Stimulated activated CD8-positive, alpha-beta memory T cell treated with anti-CD3 and anti-CD28 coated beads, Interleukin-12 subunit alpha, Interleukin-12 subunit beta, amount 100 ng/mL, for 4 hours (primary cell): ENCODE data around the gene SNRK.

ENCODE experiments used
- DNase-seq: peaks from one replicate; pipeline ENCODE4 v3.0.0-alpha.2; 2020; ENCODE audit warnings: low read depth

Gene SNRK, protein sequence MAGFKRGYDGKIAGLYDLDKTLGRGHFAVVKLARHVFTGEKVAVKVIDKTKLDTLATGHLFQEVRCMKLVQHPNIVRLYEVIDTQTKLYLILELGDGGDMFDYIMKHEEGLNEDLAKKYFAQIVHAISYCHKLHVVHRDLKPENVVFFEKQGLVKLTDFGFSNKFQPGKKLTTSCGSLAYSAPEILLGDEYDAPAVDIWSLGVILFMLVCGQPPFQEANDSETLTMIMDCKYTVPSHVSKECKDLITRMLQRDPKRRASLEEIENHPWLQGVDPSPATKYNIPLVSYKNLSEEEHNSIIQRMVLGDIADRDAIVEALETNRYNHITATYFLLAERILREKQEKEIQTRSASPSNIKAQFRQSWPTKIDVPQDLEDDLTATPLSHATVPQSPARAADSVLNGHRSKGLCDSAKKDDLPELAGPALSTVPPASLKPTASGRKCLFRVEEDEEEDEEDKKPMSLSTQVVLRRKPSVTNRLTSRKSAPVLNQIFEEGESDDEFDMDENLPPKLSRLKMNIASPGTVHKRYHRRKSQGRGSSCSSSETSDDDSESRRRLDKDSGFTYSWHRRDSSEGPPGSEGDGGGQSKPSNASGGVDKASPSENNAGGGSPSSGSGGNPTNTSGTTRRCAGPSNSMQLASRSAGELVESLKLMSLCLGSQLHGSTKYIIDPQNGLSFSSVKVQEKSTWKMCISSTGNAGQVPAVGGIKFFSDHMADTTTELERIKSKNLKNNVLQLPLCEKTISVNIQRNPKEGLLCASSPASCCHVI

DNA sequence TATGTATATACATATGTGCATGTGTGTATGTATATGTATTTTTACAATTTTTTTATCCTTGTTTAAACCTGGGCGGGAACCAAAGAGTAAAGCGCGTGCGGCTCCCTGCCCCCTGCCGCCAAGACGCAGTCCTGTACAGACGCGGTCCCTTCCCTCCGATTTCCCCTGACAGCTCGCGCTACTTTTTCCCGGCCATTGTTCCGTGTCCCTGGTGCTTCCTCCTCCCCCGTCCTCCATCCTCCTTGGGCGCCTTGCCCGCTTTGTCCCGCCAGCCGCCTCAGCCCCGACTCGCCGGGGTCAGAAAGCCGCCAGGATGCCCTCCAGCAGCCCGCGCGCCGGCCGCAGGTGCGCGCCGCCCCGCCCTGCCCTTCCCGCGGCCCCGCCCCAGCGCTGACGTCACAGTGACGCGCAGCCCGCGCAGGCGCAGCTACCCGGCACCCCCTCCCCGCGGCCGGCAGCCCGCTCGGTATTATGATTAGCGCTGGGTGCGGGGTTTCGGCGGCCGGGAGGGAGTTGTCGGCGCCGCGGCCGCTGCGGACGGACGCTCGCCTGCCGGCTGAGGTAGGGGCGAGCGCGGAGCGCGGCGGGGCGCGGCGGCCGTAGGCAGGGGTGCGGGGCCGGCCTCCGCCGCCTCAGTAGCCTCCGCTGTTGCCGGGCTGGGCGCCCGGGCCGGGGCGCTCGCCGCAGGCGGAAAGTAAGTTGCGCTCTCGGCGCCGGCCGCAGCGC is at the start of gene SNRK:
Gene SNRK, plus strand, starts transcription at position 426 of the 726 bp plus-strand sequence. CDS start 16,664 bp downstream, outside the sequence.
- DNase-seq, result peak; percentile 88

DNA sequence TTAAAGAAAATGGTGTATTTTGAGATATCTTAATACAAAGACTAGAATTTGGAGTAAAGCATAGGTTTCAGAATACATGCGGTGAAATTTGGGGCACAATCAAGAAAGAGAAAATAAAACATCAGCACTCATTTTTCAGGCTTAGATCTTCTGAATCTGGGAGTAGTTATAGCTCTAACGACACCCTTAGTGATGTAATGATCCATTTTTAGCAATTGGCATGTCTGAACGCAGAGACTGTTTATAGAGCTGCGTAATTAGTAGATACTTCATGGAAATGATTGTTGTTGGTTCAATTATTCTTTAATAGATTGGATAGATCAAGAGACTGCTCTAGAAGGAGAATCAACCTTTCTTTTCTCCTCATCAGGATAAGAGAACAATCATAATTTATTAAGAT is 47.5 kb upstream of the SNRK start:
- no peak for DNase-seq

DNA sequence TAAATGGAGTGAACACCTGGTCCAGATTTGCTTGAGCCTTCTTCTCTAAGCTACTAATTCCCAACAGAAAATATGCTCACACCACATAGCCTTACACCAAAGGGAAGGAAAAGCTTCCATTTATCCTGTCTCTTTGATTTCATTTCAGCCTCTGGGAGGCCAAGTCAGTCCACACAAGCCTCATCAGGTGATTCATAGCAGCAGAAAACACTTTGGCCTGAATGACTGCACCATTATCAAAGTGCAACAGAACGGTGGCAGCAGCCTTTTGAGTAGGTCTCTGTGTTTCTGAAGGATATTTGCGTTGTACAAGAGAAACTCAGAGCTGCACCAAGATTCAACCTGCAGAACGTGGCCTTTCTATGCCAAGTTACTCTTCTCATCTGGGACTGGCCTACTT is 46.6 kb upstream of the SNRK start:
- no peak for DNase-seq

DNA sequence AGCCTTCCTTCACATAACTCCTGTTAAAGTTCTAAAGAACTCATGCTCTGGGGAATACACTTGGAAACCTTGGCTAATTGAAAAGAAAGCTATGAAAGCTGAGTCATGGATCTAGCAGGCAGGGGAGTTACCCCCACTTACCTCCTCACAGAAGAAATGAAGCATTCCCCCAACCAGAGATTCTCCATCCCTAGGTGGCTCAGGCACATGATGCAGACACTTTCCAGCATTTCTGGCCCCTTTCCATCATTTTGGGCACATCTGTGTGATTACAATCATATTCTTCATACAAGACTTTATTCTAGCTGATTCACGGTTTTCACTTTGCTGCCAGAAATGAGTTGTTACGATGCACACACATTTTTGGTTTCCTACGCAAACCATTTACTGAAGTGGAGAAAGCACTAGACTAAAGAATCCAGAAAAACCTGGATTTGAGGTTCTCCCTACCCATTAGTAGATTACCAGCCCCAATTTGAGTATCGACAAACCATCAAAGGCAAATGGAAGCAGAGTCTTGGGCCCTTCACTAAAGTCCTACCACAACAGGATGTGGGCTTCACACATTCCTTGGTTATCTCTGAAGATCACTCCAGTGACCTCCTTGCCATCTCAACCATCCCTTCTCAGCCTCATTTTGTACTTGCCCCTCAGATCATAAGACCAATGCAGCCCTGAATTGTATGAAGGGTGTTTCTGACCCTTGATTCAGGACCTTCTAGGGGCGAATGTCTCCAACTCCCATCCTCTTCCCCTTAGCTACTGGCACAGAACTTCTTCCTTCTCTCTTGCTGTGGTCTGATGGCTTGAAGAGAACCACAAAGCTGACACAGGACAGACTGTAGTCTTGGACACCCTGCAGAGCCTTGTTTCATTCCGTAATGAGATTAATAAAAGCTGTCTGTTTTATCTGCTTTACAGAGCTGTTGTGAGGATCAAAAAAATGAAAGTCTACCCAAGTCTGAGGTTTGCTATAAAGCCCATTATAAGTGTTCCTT is 42.5 kb upstream of the SNRK start:
- DNase-seq, result no peak

DNA sequence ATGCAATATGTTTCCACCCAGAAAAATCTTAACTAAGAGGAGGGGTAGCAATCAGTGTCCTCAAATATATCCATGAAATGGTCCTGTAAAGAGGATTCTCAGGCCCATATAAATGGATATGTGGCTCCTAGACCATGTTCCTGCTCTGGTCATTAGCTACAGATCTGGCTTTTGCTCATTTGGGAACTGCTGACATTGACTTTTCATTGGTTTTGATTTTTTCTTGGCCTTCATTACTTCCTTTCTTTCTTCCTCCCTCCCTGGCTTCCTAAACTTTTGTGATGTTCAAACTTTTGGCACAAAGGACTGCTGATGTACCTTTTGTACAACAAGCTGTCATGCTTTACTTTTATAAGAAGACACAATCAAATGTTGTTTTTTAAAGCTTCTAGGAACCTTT is 41.6 kb upstream of the SNRK start:
- DNase-seq, result no peak

DNA sequence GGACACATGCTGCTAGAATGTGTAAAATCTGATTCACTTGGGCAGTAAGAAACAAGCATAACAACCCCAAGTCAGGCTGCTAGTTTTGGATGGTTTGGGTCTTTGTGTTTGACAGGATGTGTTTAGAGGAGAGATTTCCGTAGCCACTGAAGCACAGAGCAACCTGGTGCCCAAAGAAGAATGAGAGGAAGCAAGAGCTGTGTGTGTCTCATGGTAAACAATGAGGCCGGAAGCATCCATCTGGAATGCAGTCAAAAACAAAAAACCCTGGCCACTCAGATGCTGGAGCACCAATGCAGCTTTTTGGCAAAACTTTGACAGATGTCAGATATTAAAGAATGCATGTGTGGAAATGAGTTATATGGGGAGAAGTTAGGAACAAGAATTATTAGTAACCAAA is 39.4 kb upstream of the SNRK start:
- no peak for DNase-seq

DNA sequence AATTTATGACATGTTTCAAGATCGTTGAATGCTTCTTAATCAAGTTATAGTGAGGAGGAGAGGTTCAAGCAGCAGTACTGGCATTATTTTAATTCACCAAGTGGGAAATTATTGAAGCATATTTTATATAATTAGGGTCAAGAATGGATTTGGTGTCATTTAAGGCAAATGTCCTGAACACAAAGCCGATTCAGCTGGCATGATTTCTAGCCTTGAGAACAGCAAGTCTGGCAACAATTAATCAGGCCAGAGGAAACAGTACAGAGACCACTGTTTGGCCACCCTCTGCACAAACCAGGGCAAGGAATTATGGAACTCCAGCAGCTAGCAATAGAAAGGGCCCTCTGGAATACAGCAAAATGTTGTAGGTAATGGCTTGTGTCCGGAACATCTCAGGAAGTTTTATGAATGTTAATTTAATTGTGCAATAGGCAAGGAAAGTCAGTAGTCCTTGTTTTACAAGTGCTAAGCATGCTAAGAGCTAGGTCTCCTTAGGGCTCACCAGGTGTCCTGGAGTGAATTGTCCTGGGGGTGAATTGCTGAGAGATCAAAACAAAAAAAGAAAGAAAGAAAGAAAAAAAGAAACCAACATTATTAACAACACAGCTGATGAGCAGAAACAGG is 38.7 kb upstream of the SNRK start:
- DNase-seq, result no peak

DNA sequence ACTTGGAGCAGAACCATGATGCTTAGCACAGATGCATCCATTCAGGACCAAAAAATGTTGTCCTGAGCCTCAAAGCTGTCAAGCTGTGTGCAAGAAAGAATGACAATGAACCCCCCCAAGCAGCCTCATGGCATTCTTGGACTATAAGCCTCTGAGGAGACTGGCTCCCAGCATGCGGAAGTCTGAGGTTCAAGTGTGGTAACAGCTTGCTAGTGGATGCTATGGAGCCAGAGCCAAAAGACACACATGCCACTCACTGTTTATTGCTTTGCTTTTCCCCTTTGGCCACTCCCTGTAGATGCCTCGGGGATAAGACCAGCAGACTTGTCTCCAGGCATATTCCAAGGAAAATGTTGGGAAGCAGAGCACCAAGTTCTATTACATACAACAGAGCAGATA is 38.2 kb upstream of the SNRK start:
- no peak for DNase-seq

DNA sequence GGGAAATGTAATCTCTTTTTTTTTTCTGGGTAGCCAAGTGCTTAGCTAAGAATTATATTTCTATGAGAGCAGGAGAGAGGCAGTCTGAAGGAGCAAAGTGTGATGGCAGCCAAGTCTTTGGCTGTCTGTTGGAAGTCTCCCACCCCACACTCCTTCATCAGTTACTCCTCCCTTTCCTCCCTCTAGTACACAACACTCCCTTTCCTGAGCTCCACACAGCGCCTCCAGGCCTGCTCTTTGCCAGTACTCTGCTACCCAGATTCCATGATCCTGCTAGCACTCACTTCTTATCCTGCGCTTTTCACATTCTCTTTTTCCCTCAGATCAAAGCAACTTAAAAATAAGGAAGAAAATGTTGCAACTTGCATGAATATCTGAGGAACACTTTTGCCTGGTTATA is 37.4 kb upstream of the SNRK start:
- no peak for DNase-seq

DNA sequence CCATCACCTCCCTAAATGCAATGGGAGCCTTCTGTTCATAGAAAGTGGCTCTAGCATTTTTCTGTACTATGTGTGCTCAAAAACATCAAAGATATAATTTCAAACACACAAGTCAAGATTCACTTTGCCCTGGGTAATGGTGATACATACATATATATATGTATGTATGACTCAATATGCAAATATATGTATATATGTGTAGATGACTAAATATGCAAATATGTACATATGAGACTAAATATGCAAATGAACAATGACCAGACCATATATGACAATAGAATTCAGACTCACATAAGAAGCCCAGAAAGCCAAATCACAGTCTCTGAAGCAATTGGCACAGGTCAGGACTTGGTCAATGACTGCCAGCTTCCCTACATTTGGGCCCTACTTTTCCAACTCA is 36.9 kb upstream of the SNRK start:
- no peak for DNase-seq

DNA sequence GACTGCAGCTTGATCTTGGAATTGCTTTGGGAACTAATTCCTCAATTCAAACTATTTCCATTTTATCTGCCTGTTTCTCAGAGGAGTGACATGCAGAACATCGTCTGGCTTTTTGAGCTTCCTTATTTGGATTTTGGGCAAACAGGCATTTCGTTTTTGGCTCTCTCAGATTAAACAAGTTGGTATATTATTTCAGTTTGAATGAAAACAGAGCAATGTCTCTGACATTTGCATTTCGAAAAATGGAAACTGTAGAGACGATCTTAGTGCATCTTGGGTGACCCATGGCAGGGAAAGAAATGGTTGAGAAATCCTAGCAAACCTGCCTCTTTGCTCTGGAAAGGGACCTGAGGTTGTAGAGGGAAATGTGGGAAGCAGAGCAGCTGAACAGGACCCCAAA is 33.0 kb upstream of the SNRK start:
- no peak for DNase-seq

DNA sequence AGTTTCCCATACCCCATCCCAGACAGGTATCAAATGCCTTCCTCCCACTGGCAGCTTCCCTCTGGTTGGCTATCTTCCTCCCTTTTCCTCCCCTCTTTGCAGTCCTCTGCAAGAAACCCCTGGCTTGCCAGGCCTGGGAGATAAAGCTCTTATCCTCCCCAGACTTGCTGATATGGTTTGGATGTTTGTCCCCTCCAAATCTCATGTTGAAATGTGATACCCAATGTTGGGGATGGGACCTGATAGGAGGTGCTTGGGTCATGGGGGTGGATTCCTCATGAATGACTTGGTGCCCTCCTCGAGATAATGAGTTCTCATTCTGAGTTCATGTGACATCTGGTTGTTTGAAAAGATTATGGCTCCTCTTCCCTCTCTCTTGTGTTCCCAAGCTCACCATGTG is 32.2 kb upstream of the SNRK start:
- DNase-seq, result no peak

DNA sequence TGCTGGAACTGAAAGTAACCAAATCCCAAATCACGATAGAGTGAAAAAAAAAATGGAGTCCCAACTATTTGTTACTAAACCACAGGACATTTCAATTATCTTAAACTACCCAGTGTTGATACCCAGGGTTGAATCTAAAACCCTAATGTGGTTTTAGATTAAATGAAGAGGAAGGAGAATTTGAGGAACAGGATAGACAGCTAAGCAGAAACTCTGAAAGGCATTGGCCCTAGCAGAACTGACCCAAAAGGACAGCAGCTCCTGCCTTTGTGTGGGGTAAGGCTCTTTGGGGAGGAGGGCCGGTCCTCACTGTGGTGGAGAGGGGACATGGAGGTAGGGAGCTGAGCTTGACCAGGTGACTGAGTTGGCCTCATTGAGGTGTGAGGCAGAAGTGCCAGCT is 30.7 kb upstream of the SNRK start:
- DNase-seq, result no peak

DNA sequence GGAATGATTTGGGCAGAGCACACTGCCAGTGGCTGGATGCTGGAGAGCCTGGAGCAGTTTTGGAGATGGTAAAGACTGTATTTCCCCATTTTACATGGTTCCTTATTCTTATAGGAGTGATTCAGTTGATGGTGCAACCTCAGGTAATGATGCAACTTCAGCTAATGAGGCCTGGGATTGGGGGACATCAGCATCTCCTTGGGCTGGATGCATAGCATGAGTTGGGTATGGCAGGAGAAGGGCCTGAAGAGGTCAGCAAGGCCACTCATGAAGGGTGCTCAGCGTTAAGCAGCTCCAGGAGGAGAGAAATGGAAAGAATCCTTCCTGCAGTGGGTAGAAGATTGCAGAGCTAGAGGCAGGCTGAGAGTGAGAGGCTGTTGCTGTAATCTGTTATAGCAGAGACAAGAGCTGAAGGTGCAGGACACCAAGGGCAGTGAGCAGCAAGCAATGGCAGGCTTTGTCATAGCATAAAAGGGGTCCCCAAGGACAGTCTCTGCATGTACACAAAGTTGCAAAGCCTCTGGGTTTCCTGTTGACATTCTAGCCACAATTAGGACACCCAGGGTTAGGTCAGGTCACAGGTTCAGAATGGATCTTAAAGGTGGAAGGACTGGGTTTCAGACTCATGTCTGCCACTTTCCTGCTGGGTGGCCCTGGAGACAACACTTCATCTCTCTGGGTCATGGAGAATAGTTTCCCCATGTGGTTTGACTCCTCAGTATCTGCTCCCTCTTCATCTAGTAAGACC is 29.5 kb upstream of the SNRK start:
- no peak for DNase-seq

DNA sequence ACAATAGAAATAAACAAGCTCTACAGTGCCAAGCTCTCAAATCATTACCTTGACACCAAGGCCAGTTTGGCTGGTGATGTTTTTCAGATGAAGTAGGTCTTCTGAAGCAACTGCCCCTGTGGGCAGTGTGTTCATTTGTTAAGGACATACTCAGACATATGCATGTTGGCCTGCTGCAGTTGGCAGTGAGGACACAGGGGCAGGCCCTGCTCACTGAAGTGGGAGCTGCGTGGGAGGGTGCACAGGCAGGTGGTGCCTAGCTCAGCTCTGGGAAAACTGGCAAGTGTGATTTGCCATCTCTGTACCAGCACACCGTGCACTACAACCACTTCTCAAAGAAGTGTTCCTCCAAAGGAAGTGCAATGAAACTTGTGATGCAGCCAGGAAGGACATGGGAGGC is 28.5 kb upstream of the SNRK start:
- DNase-seq, result no peak

DNA sequence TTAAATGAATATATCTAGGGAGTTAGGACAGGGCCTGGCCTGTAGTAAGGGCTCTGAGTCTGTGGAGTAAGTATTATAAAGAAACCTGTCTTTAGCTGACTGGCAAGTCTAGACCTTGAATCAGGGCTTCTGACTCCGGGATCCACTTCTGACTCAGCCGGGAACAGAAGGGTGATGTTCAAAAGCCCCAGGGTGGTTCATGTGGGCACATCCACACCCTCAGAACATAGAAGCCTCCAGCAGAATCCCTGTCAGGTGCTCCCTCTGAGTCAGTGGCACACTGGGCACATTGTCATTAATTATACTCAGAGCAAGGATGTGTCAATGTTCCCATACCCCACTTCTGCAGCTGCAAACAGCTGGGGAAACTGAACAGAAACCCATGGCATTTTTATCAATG is 26.7 kb upstream of the SNRK start:
- no peak for DNase-seq

DNA sequence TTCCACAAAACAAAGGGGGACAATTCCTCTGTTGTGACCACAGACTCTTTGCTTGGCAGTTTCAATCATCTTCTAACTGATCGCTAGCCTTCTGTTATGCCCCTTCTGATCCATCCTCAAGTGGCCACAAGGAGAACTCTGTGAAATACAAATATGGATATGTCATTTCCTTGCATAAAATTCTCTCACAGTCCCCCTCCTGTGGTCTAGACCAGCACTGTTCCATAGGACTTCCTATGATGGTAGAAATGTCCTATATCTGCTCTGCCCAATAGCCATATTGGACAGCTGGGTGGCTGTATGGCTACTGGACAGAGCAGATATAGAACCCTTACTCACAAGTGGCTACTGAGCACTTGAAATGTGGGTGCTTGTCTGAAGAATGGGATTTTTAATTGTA is 25.9 kb upstream of the SNRK start:
- DNase-seq, result no peak

DNA sequence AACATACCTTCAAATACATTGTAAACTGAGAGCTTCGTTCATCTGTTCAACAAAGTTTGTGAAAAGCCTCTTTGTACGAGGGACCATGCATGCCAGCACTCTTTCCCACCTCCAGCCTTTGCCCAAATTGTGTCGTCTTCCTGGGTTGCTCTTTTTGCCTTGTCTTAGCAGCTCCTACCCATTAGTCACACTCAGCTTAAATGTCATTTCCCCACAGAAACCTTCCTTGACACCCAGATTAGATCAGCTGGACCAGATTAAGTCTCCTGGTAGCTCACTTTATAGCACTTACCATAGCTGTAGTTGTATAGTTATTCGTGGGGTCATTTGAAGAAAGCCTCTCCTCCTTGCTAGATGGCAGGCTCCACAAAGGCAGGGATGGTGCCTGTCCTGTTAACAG is 24.1 kb upstream of the SNRK start:
- DNase-seq, result no peak

DNA sequence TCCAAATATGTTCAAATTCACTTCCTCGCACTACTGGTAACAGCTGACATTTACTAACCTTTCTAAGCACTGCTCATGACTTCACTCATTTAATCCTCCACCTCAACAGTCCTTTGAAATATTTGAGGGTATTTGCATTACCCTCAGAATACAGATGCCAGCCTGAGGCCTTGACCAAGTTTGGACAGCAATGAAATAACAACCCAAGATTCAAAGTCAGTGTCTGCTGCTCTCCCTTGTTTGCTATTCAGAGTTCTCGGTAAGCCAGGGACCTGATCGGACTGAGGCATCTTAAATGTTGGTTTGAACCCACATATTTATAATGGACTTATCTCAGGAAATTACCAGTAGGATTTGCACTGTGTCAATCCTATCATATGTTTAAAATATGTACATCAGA is 19.9 kb upstream of the SNRK start:
- DNase-seq, result no peak

DNA sequence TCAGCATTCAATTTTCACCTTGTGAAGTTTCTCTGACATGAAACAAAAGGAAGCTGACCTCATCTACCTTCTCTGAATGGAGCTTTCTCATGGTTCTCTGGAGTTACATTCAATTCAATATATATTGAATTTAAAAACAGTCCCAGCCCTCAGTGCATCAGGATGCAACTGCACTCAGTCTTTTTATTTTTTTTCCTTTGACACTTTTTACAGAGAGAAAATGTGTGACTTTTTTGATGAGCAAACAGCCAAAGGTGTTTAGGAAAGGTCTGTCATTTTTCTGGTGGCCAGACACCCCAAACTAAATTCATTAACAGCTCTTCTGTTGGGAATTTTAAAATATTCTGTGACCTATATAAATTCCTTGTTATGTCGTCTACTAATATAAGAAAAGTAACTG is 19.3 kb upstream of the SNRK start:
- DNase-seq, result no peak

DNA sequence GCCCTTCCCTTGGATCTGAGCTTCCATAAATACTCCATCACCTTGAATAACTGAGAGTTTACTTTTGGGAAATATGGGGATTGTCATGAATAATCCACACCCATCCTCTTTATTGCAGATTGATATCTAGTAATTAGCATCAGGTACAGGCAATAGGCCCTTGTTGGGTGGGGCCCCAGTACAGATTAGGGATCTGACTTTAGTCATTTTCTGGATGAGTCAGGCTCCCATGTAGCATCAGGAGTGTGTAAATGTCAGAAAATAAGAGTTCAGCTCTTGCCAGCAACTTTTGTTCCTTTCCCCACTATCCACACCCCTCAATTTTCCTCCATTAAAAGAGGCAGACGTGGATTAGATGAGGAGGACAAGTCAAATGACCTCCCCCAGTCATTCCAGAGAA is 17.7 kb upstream of the SNRK start:
- no peak for DNase-seq
